ENCODE measurements around the gene FAM118B. TPM values are rescaled to one million over a fixed set of nuclear protein-coding genes. Genes with fewer than 3 reads are reported as not detected.

FAM118B gene
- total and polyA plus RNA-seq, 2 of the 8 experiments (the other 6 are each of a cell fraction or from before 2014, with no cell fraction given) = 25.3 to 48.3 TPM

- no peak for TF ChIP-seq CHD7 (IDR thresholded peaks at IDR 0.05; ENCODE audit: insufficient replicate concordance, low read length)
- no peak for TF ChIP-seq USF2 (IDR thresholded peaks at IDR 0.05; ENCODE audit: low read length)
- no peak for TF ChIP-seq RFX5 (IDR thresholded peaks at IDR 0.05; ENCODE audit: borderline replicate concordance, low read depth, low read length)
Observed at GRCh38 chr11:126169291-126169690, 42.3 kb upstream of the FAM118B start (continued).
